Brain pericyte (primary cell): ENCODE data around the gene FGF6.
"Not testable (repeated sequence)": the region's sequence is repeated elsewhere in the genome, so short reads cannot be mapped to it uniquely, and the experiment has no call there.

Experiments
- DNase-seq: peaks from one replicate; pipeline ENCODE4 v3.0.0-alpha.2; 2012; ENCODE audit warnings: low read depth, low spot score

FGF6 gene, protein sequence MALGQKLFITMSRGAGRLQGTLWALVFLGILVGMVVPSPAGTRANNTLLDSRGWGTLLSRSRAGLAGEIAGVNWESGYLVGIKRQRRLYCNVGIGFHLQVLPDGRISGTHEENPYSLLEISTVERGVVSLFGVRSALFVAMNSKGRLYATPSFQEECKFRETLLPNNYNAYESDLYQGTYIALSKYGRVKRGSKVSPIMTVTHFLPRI

DNA sequence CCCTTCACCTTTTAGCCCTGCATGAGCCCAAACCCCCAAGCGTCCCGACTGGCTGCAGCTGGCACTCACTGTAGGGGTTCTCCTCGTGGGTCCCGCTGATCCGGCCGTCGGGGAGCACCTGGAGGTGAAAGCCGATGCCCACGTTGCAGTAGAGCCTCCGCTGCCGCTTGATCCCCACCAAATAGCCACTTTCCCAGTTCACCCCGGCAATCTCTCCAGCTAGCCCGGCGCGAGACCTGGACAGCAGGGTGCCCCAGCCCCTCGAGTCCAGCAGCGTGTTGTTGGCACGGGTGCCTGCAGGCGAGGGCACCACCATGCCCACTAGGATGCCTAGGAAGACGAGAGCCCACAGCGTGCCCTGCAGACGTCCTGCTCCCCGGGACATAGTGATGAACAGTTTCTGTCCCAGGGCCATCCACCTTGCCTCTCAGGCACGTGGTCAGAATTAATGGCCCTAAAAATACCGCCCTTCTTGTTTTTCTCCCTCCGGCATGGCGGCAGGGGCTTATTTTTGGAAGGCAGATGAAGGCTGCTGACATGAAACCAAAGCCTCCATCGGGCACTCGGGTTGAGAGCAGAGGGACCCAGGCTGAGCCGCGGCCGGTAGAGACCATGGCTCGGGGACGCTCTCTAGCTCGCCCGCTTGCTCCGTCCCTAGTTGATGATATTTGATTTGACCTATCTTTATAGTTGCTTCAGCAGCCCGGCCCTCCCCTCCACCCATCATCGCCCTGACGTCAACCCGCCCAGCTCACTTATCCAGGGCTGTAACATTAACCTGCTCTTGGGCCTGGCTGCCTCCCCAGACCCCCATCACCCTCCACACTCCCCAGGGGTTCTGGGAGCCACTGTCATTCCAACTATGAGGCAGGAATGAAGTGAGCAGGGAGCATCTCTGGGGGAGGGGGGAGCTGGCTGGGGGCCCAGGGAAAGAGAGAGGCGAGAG, at the start of gene FGF6:
Gene FGF6 (minus strand): TSS at position 660 of the 946 bp plus-strand sequence. CDS start 245 bp downstream, at position 415.
- DNase-seq: no peak

- DNase-seq: no peak
Measured at GRCh38 chr12:4490973-4491372, 45.4 kb upstream of the FGF6 start.

- no peak for DNase-seq
Measured at GRCh38 chr12:4489556-4489955, 43.9 kb upstream of the FGF6 start.

- no peak for DNase-seq
Measured at GRCh38 chr12:4486980-4487379, 41.4 kb upstream of the FGF6 start.

- no peak for DNase-seq
Measured at GRCh38 chr12:4486049-4486699, 40.6 kb upstream of the FGF6 start.

DNA sequence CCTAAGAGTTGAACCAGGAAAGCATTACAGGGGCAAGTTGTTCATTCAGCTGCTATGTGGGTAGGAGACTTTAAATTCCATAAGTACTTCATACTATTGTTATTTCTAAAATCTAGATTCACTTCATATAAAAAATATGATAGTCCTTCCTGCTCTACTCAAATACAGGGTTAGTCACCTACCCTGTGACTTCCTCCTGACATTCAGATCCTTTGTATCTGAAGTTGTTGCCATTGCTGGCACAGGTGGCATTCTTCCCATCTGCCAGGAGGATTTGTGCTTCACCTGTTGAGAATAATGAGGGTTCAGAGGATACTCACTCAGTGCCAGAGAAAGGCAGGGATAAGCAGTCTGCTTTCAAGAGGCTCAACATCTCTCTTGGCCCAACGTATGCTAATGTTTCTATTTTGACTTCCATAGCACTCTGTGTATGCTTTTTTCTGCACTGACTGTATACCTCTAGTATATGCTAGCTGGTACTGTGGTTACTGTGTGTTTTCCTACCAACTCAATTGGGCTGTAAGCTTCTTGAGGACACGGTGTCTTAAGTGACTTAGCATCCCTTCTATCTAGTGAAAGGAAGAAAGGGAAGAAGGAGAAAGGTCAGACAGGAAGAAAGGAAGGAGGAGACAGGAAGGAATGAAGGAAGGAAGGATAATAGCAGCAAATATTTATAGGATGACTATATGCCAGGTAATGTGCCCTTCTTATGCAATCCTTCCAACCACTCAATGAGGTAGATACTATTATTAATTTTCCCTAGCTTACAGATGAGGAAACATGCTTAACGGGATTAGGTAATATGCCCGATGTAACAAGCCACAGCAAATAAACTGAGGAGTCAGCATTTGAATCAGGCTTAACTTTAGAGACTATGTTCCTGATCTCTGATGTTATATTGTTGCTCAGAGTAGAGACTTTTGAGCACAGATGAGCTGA, 38.5 kb upstream of the FGF6 start:
- no peak for DNase-seq

DNA sequence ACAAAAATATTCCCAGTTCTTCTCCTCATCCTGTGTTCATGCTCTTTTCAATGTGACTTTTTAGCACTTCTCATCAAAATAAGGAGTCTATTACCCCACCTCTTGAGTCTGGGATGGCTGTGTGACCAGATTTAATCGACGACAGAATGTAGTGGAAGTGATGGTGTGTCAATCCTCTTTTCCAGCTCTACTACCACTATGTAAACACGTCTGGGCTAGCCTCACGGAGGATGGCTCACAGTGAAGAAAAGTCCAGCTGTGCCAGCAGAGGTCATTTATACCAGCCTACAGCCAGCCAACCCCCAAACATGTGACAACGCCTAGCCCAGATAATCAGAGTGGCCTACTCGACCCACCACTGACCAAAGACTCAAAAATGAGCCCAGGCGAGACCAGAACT, 37.3 kb upstream of the FGF6 start:
- no peak for DNase-seq

GRCh38 chr12:4478933-4479332, 33.3 kb upstream of the FGF6 start:
- DNase-seq: no peak

DNA sequence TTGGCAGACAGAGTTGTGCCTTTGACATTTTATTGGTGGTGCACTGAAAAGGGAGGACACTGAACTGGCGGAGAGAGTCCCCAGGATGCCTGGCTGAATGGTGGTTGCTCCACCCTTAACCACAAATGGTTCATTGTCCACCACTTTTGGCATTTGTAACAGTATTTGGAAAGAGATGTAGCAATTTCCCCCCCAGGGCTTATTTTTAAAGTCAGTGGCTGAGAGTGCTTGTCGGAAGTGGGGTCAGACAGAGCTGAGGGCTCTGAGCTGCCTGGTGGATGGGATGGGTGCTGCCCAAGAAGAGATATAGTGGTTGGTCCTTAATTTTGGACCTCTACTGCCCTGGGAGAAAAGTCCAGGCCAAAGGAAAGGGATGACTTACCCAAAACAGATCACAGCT, 31.5 kb upstream of the FGF6 start:
- no peak for DNase-seq

- no peak for DNase-seq
Measured at GRCh38 chr12:4472046-4472445, 26.4 kb upstream of the FGF6 start.

GRCh38 chr12:4471256-4471655, 25.6 kb upstream of the FGF6 start:
- no peak for DNase-seq

GRCh38 chr12:4468994-4469393, 23.4 kb upstream of the FGF6 start:
- no peak for DNase-seq

DNA sequence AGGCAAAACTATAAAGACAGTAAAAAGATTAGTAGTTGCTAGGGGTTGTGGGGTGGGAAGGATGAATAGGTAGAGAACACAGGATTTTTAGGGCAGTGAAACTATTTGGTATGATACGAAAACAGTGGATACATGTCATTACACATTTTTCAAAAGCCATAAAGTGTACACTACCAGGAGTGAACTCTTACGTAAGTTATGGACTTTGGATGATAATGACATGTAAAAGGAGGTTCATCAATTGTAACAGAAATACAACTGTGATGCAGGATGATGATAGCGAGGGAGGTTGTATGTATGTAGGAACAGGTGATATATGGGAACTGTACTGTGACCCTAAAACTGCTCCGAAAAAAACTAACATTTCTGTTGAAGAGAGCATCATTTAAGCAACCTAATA, 15.1 kb upstream of the FGF6 start:
- DNase-seq: no peak

DNA sequence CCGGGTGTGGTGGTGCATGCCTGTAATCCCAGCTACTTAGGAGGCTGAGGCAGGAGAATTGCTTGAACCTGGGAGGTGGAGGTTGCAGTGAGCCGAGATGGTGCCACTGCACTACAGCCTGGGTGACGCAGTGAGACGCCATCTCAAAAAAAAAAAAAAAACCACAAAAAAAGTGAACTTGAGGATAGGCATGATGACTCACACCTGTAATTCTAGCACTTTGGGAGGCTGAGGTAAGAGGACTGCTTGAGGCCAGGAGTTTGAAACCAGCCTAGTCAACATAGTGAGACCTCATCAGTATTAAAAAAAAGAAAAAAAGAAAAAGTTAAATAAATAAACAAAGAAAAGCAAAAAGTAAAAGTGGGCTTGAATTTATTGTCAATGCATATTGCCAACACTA, 10.2 kb upstream of the FGF6 start:
- not testable (repeated sequence) for DNase-seq

DNA sequence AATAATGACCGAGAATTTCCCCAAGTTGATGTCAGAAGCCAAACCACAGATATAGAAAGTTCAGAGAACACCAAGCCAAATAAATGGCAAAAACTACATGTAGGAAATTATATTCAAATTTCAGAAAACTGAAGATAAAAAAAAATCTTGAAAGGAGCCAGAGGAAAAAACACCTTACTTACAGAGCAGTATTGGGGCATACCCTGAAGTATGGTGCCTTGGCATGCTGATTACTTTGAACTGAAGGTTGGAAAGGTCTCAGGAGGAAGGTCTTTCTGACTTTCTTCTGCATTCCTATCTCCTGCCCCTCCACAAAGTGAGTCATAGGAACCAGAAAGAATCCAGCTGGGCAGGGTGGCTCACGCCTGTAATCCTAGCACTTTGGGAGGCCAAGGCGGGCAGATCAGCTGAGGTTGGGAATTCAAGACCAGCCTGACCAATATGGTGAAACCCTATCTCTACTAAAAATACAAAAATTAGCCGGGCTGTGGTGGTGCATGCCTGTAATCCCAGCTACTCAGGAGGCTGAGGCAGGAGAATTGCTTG, 8.8 kb upstream of the FGF6 start:
- no peak for DNase-seq

DNA sequence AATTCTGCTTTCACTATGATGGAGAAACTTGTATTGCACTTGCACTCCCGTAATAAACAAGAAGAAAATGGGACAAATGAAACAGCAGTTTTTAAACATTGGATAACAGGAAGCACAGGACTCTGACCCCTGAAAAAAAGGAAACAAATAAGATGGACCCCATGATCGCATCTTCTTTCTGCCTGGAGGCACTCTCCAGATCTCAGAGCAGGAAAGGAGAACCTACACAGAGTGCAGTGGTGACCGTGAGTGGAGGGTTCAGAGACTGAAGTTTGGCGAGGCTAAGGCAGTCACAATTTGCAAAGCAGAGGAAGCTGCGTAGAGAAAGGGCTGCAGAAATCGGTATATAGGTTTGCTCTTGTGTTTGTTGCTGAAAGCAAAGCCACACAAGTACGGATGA, 6.1 kb upstream of the FGF6 start:
- no peak for DNase-seq

DNA sequence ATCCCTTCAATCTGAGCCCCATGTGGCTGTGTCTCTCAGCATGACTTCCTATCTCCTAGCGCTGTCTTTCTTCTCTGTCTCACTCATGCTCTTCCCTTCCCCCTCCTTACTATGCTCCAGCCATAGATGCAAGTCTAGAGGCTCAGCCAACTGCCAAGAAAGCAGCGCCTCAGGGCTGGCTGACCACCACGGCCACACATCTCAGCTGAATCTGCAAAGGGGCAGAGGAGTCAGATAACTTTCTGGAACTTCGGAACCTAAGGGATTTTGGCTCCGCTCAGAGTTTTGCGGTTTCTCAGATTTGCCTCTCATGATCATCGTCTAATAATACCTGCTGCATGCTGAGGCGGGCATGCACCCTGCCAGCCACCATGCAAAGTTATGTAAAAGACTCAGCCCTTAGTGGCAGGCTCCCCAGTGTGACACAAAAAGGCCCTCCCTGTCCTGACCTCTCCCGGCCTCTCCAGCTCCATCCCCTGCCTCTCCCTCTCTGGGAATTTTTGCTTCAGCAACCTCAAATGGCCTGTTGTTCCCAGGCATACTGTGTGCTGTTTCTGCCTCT, 5.0 kb upstream of the FGF6 start:
- no peak for DNase-seq

- no peak for DNase-seq
Measured at GRCh38 chr12:4449851-4450221, 4.2 kb upstream of the FGF6 start.

DNA sequence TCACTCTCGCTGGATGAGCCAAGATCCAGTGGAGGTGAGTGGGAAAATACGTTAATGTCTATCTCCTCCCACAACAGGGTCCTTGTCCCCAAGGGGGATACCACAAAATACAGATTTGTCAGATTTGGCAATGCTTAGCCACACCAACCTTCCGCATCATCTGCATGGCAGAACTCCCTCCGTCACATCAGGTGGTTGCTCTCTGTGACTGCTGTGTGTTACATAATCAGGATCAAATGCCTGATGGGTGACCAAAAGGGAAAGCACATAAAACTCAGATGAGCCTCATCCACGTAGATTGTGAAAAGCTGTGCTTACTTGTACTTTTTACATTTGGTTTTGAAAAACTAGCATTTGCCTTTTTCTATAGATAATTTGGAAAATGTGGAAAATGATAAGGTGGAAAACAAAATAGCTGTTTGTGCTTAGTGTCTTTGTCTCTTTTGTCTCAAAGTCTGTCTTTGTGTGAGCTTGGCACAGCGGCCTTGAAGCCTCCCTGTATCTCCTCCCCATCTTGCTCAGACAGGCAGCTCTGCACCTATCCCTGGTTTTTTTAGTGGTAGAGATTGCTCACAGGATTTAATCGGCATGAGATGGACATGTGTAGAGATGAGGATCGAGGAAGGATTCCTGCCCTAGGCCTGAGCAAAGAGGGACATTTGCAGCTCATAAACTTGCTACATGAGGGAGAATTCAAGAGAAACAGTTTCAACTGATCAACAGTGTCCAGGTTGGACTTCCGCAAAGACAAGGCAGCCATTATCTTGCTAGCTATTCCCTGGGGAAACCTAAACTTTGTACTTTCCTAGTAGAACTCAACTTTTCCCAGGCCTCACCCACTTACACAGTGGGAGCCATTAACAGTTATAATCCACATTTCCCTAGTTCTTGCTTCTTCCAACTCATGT, 3.6 kb upstream of the FGF6 start:
- no peak for DNase-seq
